B cell (primary cell): ENCODE results near the gene BEST2. TPM values are rescaled to one million over a fixed set of nuclear protein-coding genes. Genes with fewer than 3 reads are reported as not detected.

Source experiments
- ATAC-seq: fragments of 200-7000 bp; cut with Tn5 transposase; one replicate; pipeline ENCODE4 v1.10.0; 2021; ENCODE audit warnings: low read depth, mild to moderate bottlenecking, moderate number of reproducible peaks, moderate library complexity
- CTCF ChIA-PET: fragments of 350-600 bp; sonication (Branson Sonifier 250); formaldehyde crosslinking; loops from one replicate; lab custom pipeline; 2021; ENCODE audit warnings: antibody characterized with exemption, inconsistent platforms; lab: Charles Lee
- POLR2A ChIA-PET: fragments of 350-600 bp; sonication (Branson Sonifier 250); formaldehyde crosslinking; loops from one replicate; lab custom pipeline; 2021; ENCODE audit warnings: antibody characterized with exemption; lab: Charles Lee
- DNase-seq: peaks from one replicate; pipeline ENCODE4 v3.0.0; 2013
- H2AFZ ChIP-seq: 2 replicates; pipeline ENCODE4 v1.6.1; 2012; ENCODE audit warnings: mild to moderate bottlenecking, low read depth, low read length; ENCODE audit not compliant: insufficient read depth, poor library complexity, severe bottlenecking
- H3K27ac ChIP-seq, 2 donors: 1 replicate in 1 of 2; 2 replicates in 1 of 2; pipeline ENCODE4 v1.5.1; 2012 to 2013; ENCODE audit warnings: low read length in 2 of 2, mild to moderate bottlenecking in 2 of 2, moderate library complexity in 1 of 2
- H3K27me3 ChIP-seq, 4 experiments: fragments of 200-600 bp in 1 of 4; sonication (generic) in 1 of 4; replicated peaks in 1 of 4; 1 replicate in 2 of 4; 2 replicates in 2 of 4; pipeline versions ENCODE4 v1.6.1 to v1.7.0; 2013 to 2016; ENCODE audit warnings: low read length in 3 of 4, mild to moderate bottlenecking in 2 of 4, mixed read lengths in 1 of 4, moderate library complexity in 1 of 4; ENCODE audit not compliant: insufficient read depth in 4 of 4, control insufficient read depth in 3 of 4; ENCODE audit errors: control extremely low read depth in 1 of 4
- H3K36me3 ChIP-seq, 2 experiments: replicated peaks in 1 of 2; 1 replicate in 1 of 2; 2 replicates in 1 of 2; pipeline versions ENCODE4 v1.6.1 to v1.7.1; 2013; ENCODE audit warnings: low read length in 1 of 2; ENCODE audit not compliant: insufficient read depth in 2 of 2, control insufficient read depth in 1 of 2; ENCODE audit errors: control extremely low read depth in 1 of 2, extremely low read depth in 1 of 2
- H3K4me1 ChIP-seq, 2 donors: fragments of 200-600 bp in 1 of 2; sonication (generic) in 1 of 2; 1 replicate in 1 of 2; 2 replicates in 1 of 2; pipeline versions ENCODE4 v1.5.1 to v1.6.1; 2013 to 2017; ENCODE audit warnings: low read length in 2 of 2; ENCODE audit not compliant: control insufficient read depth in 2 of 2, insufficient read depth in 2 of 2
- H3K4me2 ChIP-seq: replicated peaks from 2 replicates; pipeline ENCODE3; 2012; ENCODE audit warnings: mild to moderate bottlenecking, low read depth, low read length; ENCODE audit not compliant: poor library complexity, severe bottlenecking
- H3K4me3 ChIP-seq, 5 experiments: fragments of 200-600 bp in 1 of 5; sonication (generic) in 1 of 5; 1 replicate in 3 of 5; 2 replicates in 2 of 5; pipeline versions ENCODE4 v1.5.1 to v1.7.0; 2011 to 2016; ENCODE audit warnings: low read length in 4 of 5, mild to moderate bottlenecking in 4 of 5, low read depth in 2 of 5, control low read depth in 1 of 5, moderate library complexity in 1 of 5; ENCODE audit not compliant: insufficient read depth in 1 of 5; ENCODE audit errors: control extremely low read depth in 1 of 5, extremely low read depth in 1 of 5
- H3K79me2 ChIP-seq: fragments of 200-600 bp; sonication (generic); one replicate; pipeline ENCODE4 v1.6.0; 2016; ENCODE audit warnings: low read length; ENCODE audit not compliant: control insufficient read depth, insufficient read depth
- H3K9ac ChIP-seq: fragments of 200-600 bp; sonication (generic); 2 replicates; pipeline ENCODE4 v1.6.1; 2017; ENCODE audit warnings: mild to moderate bottlenecking, low read length, moderate library complexity
- H3K9me3 ChIP-seq, 3 donors: one replicate each; pipeline versions ENCODE4 v1.6.1 to v1.7.1; 2013; ENCODE audit warnings: low read length in 2 of 3; ENCODE audit not compliant: control insufficient read depth in 2 of 3, insufficient read depth in 1 of 3; ENCODE audit errors: control extremely low read depth in 1 of 3
- H4K20me1 ChIP-seq: 2 replicates; pipeline ENCODE4 v1.6.0; 2012; ENCODE audit warnings: mild to moderate bottlenecking, low read length; ENCODE audit not compliant: insufficient read depth, control insufficient read depth, poor library complexity, severe bottlenecking
- H3K27ac Mint-ChIP-seq: one replicate; pipeline ENCODE4 v1.8.0; 2021; ENCODE audit warnings: mixed read lengths
- H3K27me3 Mint-ChIP-seq: one replicate; pipeline ENCODE4 v1.8.0; 2021; ENCODE audit warnings: mixed read lengths
- H3K4me1 Mint-ChIP-seq: one replicate; pipeline ENCODE4 v1.8.0; 2021; ENCODE audit warnings: mixed read lengths
- H3K4me3 Mint-ChIP-seq: one replicate; pipeline ENCODE4 v1.8.0; 2021; ENCODE audit warnings: mixed read lengths
- H3K9me3 Mint-ChIP-seq: one replicate; pipeline ENCODE4 v1.8.0; 2022; ENCODE audit warnings: mixed read lengths; ENCODE audit not compliant: insufficient read depth
- EZH2 ChIP-seq: IDR thresholded peaks from 2 replicates; pipeline ENCODE4 v1.6.1; 2012; ENCODE audit warnings: borderline replicate concordance, low read depth, mild to moderate bottlenecking, moderate library complexity, low read length; ENCODE audit not compliant: insufficient read depth, poor library complexity, severe bottlenecking
- WGBS: methylation state at CpG from one replicate; pipeline ENCODE4 v1.1.5; 2013; ENCODE audit warnings: missing lambda C conversion rate; ENCODE audit not compliant: insufficient coverage; 5-methylcytosine and 5-hydroxymethylcytosine counted together
- intact Hi-C: fragments of 100-400 bp; cut with micrococcal nuclease; formaldehyde crosslinking; loops from one replicate; pipeline ENCODE4 v1.10.0; 2022
- polyA plus RNA-seq: library from polyadenylated mRNA; depleted of rRNA; stranded (reverse); fragments of >200 nt; gene quantifications from 2 replicates; pipeline ENCODE4 v1.2.3, GENCODE V29; 2012
- total RNA-seq, 2 donors: library from RNA; stranded (reverse); fragments of 120-200 nt in 1 of 2; gene quantifications; 1 replicate in 1 of 2; 2 replicates in 1 of 2; pipeline versions ENCODE4 v1.2.3 to v1.2.4, GENCODE V29; 2013 to 2022
- TF ChIP-seq, protein P1 (sequence below): fragments of 200-600 bp; IDR thresholded peaks from one replicate; pipeline ENCODE4 v1.8.0; 2022; ENCODE audit warnings: antibody characterized with exemption, mild to moderate bottlenecking

Gene BEST2
- total and polyA plus RNA-seq, 2 donors (not counting 1 experiment from before 2014, with no cell fraction given): 0.07 TPM; not detected in 1

DNA sequence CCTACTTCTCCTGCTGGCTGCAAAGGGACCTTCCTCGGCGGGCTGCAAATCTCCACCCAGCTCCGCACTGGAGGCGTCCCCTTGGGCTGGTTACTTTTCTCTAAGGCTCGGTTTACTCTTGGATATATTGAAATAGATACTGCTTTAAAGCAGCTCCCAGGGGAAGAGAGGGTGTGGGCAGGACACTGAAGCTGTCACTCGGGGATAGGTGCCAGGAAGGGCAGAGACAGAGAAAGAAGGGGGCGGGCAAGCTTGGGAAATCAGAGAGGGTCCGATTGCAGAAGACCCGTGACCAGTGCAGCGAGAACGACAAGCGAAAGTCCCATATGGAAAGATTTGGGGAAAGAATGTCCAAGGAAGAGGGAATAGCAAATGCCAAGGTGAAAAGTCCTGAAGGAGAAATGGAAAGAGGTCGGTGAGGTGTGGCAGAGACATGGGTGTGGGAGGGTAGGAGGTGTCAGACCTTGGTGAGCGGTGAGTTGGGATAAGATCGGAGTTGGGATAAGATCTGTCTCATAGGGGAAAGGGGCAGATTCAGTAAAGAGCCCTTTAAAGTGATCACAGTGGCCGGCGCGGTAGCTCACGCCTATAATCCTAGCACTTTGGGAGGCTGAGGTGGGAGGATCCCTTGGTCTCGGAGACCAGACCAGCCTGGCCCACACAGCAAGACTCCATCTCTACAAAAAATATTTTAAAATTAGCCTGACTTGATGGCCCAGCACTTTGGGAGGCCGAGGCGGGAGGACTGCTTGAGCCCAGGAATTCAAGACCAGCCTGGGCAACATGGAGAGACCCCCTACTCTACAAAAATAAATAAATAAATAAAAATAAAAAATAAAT is 50.9 kb downstream of the BEST2 start:
- POLR2A ChIA-PET: interaction anchor here (1.1 to 1.9 kb wide), 2 partner anchors 10 to 26 kb away, joined by 8 to 10 read pairs; partner anchors contain the start of gene JUNB
- Histone ChIP-seq H3K27ac (no peak overlapping the region), H3K79me2 (peaks cover 15% of the 10 kb centered on the region), H3K9ac (peak overlapping the region; percentile 87), H3K4me3 (peak overlapping the region in 4 of 5 experiments; percentile 60 to 87 (median 84)), H3K4me1 (peaks cover 25 to 37% of the 10 kb centered on the region in 2 donors), H2AFZ (peak overlapping the region; percentile 87), H3K36me3 (peaks cover 0 to 3% of the 10 kb centered on the region in 2 experiments), H3K27me3 (no peaks in the 10 kb centered on the region), H3K9me3 (peaks cover 0 to 4% (median 0%) of the 10 kb centered on the region in 3 donors), H3K4me2 (peak overlapping the region; percentile 100), H4K20me1 (no peaks in the 10 kb centered on the region)
- H3K27ac Mint-ChIP-seq: peak overlapping the region; percentile 65
- TF ChIP-seq, protein P1, sequence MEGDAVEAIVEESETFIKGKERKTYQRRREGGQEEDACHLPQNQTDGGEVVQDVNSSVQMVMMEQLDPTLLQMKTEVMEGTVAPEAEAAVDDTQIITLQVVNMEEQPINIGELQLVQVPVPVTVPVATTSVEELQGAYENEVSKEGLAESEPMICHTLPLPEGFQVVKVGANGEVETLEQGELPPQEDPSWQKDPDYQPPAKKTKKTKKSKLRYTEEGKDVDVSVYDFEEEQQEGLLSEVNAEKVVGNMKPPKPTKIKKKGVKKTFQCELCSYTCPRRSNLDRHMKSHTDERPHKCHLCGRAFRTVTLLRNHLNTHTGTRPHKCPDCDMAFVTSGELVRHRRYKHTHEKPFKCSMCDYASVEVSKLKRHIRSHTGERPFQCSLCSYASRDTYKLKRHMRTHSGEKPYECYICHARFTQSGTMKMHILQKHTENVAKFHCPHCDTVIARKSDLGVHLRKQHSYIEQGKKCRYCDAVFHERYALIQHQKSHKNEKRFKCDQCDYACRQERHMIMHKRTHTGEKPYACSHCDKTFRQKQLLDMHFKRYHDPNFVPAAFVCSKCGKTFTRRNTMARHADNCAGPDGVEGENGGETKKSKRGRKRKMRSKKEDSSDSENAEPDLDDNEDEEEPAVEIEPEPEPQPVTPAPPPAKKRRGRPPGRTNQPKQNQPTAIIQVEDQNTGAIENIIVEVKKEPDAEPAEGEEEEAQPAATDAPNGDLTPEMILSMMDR: no peak
- no peak for TF ChIP-seq EZH2
- H3K27me3 Mint-ChIP-seq: peaks cover 3% of the 10 kb centered on the region
- CTCF ChIA-PET: interaction anchor here (1.0 to 17.9 kb wide), 3 partner anchors 32 to 45 kb away, joined by 5 to 1147 read pairs (median 8); partner anchors contain the start of gene HOOK2
- 39% methylated on average over 16 of the region's 22 CpGs for WGBS
- peaks cover 32% of the 10 kb centered on the region for H3K4me1 Mint-ChIP-seq
- DNase-seq (no peak), ATAC-seq (no peak)
- intact Hi-C loops: no loop called here
- peak overlapping the region; percentile 88 for H3K4me3 Mint-ChIP-seq
- H3K9me3 Mint-ChIP-seq: no peaks in the 10 kb centered on the region

DNA sequence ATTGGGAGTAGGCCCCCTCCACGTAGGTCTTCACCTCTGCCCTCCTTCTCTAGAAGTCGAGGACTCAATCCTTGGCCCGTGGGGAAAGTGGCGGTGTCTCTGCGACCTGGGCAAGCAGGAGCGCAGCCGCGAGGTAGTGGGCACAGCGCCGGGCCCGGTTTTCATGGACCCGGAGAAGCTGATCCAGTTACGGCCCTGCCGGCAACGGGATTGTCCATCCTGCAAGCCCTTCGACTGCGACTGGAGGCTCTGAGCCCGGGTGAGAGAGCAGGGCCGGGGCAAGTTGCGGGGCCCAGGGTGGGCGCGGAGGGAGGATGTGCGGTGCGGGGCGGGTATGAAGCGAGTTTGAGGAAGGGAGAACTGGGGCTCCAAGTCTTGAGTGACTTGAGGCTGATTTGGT is 52.5 kb downstream of the BEST2 start:
- intact Hi-C loops: no loop called here
- CTCF ChIA-PET: interaction anchor here (1.0 to 17.9 kb wide), 2 partner anchors 33 to 87 kb away, joined by 3 to 1147 read pairs; partner anchors contain the start of gene HOOK2
- H3K4me3 Mint-ChIP-seq: no peak overlapping the region

More for the DNA sequence above, 52.5 kb downstream of the BEST2 start:
- H2AFZ ChIP-seq: no peak overlapping the region
- peaks cover 34% of the 10 kb centered on the region for H3K4me1 Mint-ChIP-seq
- H3K4me2 ChIP-seq: no peak overlapping the region
- H3K9ac ChIP-seq: no peak overlapping the region
- no peak overlapping the region for H3K27ac ChIP-seq
- peaks cover 0 to 3% of the 10 kb centered on the region in 2 experiments for H3K36me3 ChIP-seq
- peaks cover 25 to 37% of the 10 kb centered on the region in 2 donors for H3K4me1 ChIP-seq
- H3K79me2 ChIP-seq: peaks cover 15% of the 10 kb centered on the region
- WGBS: 96% methylated on average over 25 of the region's 26 CpGs
- ATAC-seq (no peak), DNase-seq (no peak)
- H3K27me3 ChIP-seq: no peaks in the 10 kb centered on the region
- no peak overlapping the region for H3K27ac Mint-ChIP-seq
- peaks cover 3% of the 10 kb centered on the region for H3K27me3 Mint-ChIP-seq
- no peaks in the 10 kb centered on the region for H3K9me3 Mint-ChIP-seq
- POLR2A ChIA-PET: interaction anchor here (0.6 kb wide), 1 partner anchor 15 kb away, joined by 3 read pairs; no protein-coding TSS in a partner anchor
- no peak for TF ChIP-seq EZH2
- TF ChIP-seq, protein P1: no peak
- peaks cover 0 to 4% (median 0%) of the 10 kb centered on the region in 3 donors for H3K9me3 ChIP-seq
- H3K4me3 ChIP-seq: no peak overlapping the region
- H4K20me1 ChIP-seq: no peaks in the 10 kb centered on the region
